Activated CD4-positive, alpha-beta T cell treated with anti-CD3 and anti-CD28 coated beads, Interleukin-2, amount 50 U/mL, for 48 hours (primary cell): ENCODE results near the gene LARGE2.

Source experiments
- DNase-seq, 2 experiments: peaks; one replicate each; pipeline ENCODE4 v3.0.0-alpha.2; 2020

Gene LARGE2

GRCh38 chr11:45917623-45918330 lies 4.7 kb upstream of the LARGE2 start, which contains the start of gene PEX16:
PEX16 (minus strand) TSS chr11:45917877; CDS start chr11:45917811, 66 bp downstream.
- DNase-seq, result peak; percentile 91 to 94

GRCh38 chr11:45918331-45918941 lies 4.0 kb upstream of the LARGE2 start:
- peak; percentile 75 to 83 for DNase-seq

DNA sequence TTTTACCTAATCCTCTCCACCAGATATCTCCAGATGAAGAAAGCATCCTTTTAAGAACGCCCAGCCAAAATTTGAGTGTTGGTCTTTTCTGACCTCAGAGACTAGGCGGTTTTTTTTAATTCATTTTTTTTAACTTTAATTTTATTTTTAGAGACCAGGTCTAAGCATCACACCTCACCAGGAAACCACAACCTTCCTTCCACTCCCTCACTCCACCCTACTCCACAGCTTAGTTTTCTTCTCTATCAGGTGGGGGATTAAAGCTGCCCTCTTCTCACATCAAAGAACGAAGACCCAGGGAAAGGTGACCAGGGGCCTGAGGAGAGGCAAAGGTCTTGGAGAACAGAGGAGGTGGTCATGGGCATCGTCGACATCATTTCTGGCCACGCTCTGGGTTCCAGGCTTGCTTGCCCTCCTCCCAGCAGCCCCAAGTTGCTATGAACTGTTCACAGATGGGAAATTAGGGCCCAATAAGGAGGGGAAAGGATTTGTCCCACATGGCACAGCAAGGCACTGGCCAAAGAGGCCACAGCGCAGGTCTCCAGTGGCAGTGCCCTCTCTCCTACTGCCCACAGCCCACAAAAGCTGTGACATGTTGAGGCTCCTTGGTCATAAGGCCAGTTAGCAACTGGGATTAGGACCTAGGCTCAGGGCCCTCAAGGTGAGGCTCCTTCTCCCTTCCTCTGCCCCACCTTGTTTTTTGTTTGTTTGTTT lies 3.3 kb upstream of the LARGE2 start:
- DNase-seq, result no peak

DNA sequence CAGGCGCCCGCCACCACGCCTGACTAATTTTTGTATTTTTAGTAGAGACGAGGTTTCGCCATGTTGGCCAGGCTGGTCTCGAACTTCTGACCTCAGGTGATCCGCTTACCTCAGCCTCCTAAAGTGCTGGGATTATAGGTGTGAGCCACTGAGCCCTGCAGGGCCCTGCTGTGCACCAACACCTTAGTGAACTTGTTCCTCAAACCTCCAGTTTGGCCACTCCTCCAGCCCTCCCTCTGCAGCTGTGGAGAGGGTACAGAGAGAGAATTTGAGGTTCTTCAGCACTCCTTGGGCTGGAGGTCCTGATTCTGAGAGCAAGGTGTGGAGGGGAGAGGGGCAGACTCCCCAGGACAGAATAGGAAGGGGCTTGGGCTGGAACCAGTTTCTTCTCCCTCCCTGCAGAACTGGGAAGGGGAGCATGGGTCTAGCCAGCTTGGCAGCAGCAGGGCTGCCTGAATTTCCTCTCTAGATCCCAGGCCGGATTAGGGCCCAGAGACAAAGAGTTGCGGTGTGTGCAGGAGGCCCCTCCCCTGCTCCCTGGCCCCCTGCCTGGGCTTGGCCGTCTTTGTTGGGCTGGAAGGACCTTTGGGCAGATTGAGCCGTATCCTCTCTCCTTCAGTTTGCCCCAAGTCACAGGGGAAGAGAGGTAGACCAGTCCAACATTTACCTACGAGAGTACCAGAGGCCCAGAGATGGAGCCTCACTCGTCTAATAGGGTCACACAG lies 2.5 kb upstream of the LARGE2 start:
- DNase-seq, result no peak

- DNase-seq, result no peak
Measured at GRCh38 chr11:45920531-45921477, 1.7 kb upstream of the LARGE2 start.

- DNase-seq, result no peak
Measured at GRCh38 chr11:45921561-45922424, 663 bp upstream of the LARGE2 start.

- DNase-seq, result no peak
Measured at GRCh38 chr11:45924036-45924915, 1.8 kb downstream of the LARGE2 start.

GRCh38 chr11:45924927-45925326 lies 2.5 kb downstream of the LARGE2 start:
- no peak for DNase-seq

DNA sequence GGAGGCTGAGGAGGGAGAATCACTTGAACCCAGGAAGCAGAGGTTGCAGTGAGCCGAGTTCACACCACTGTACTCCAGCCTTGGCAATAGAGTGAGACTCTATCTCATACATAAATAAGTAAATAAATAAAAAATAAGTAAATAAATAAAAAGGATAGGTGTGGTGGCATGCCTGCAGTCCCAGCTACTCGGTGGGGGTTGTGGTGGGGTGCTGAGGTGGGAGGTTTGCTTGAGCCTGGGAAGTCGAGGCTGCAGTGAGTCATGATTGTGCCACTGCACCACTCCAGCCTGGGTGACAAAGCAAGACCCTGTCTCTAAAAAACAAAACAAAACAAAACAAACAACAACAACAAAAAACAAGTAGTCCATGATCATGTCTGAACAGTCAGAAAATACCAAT lies 3.1 kb downstream of the LARGE2 start:
- no peak for DNase-seq

DNA sequence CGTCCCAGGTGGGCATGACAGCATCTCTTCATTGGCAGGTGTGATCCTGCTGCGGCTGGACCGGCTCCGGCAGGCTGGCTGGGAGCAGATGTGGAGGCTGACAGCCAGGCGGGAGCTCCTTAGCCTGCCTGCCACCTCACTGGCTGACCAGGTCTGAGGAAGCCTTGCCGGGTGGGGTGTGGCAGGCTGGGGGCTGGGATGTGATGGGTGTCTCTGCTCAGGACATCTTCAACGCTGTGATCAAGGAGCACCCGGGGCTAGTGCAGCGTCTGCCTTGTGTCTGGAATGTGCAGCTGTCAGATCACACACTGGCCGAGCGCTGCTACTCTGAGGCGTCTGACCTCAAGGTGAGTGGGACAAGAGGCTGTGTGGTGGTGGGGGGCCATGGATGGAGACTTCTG lies 3.5 kb downstream of the LARGE2 start:
- no peak for DNase-seq

DNA sequence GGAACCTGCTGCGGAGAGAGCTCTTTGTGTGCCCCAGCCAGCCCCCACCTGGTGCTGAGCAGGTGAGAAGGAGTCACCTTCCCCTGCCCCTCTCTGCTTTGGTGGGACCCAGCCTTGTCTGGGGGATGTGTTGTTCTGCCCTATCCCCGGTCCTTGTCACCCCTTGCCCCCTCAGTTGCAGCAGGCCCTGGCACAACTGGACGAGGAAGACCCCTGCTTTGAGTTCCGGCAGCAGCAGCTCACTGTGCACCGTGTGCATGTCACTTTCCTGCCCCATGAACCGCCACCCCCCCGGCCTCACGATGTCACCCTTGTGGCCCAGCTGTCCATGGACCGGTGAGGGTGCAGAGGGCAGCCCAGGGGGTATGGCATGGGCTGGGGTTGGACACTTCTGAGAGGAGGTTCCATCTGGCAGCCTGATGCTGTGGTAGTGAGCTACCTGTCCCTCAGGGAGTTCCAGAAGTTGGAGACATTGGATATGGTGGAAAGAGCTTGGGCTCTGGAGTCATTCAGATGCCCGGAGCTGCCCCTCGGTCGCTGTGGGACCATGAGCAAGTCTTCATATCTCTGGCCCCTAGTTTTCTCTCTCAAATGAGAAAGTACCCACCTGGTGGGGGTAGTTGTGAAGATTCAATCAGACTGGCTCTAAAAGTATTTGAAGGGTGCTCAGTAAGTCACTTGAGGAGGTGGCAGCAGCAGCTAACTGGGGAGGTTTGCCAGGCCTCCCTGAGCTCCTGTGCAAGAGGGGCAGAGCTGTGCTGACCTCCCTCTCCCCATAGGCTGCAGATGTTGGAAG lies 4.3 kb downstream of the LARGE2 start:
- DNase-seq, result no peak

DNA sequence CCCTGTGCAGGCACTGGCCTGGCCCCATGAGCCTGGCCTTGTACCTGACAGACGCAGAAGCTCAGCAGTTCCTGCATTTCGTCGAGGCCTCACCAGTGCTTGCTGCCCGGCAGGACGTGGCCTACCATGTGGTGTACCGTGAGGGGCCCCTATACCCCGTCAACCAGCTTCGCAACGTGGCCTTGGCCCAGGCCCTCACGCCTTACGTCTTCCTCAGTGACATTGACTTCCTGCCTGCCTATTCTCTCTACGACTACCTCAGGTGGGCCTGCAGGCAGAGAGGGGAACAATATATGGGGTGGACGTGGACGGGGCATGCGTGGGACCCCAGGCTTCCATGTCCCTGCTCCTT lies 4.9 kb downstream of the LARGE2 start:
- DNase-seq, result no peak

DNA sequence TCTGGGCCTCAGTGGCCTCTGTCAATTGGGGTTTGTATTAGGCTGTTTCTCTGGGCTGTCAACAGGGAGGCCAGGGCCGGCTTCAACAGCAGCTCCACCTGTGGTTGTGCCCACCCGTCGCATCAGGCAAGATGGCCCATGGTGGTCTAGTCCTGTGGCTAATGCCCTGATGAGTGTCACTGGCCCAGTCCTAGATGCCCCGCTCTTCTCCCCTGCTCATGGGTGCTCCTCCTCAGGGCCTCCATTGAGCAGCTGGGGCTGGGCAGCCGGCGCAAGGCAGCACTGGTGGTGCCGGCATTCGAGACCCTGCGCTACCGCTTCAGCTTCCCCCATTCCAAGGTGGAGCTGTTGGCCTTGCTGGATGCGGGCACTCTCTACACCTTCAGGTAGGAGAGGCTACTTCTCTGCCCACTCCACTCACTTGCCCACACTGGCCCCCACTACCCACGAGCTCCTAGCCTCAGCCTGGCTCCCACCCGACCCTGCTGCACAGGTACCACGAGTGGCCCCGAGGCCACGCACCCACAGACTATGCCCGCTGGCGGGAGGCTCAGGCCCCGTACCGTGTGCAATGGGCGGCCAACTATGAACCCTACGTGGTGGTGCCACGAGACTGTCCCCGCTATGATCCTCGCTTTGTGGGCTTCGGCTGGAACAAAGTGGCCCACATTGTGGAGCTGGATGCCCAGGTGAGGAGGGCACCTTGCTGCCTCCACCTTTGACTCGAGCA lies 5.4 kb downstream of the LARGE2 start:
- DNase-seq, result no peak

DNA sequence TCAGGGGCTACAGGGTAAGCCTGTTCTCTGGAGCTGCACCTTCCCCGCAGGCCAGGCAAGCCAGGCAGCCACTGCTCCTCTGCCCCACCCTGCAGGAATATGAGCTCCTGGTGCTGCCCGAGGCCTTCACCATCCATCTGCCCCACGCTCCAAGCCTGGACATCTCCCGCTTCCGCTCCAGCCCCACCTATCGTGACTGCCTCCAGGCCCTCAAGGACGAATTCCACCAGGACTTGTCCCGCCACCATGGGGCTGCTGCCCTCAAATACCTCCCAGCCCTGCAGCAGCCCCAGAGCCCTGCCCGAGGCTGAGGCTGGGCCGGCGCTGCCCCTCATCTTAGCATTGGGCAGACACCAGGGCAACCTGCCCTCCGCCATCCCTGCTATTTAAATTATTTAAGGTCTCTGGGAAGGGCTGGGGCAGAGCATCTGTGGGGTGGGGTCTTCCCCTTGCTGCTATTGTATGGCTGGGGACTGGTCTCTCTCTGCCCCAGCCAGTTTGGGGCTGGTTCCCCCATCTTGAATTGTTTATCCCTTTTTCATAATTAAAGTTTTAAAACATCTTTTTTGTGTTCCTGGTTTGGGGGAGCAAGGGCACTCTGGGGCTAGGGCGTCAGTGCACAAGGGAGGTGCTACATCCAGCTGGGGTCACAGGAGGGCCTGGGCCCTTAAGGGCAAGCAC lies 6.2 kb downstream of the LARGE2 start:
- DNase-seq, result no peak

- DNase-seq, result no peak
Measured at GRCh38 chr11:45929486-45930030, 7.1 kb downstream of the LARGE2 start.

- DNase-seq, result no peak
Measured at GRCh38 chr11:45930031-45930794, 7.8 kb downstream of the LARGE2 start.
